Lung (tissue), 12 donors: ENCODE data around the gene PMPCA. TPM values are rescaled to one million over a fixed set of nuclear protein-coding genes. Genes with fewer than 3 reads are reported as not detected.

Source experiments
- ATAC-seq: fragments of 200-7000 bp; cut with Tn5 transposase; one replicate; pipeline ENCODE4 v1.9.1; 2020; ENCODE audit warnings: moderate number of reproducible peaks; ENCODE audit not compliant: insufficient read depth, low FRiP score
- DNase-seq, 3 donors: peaks; one replicate each; pipeline ENCODE4 v3.0.0-alpha.2; 2013 to 2017
- H3K27ac ChIP-seq, 2 donors: one replicate each; pipeline ENCODE4 v1.5.1; 2013; ENCODE audit warnings: mild to moderate bottlenecking in 2 of 2, moderate library complexity in 2 of 2, control low read depth in 1 of 2, inconsistent platforms in 1 of 2, low read depth in 1 of 2, low read length in 1 of 2
- H3K27me3 ChIP-seq, 3 donors: one replicate each; pipeline ENCODE4 v1.5.1; 2013; ENCODE audit warnings: low read length in 2 of 3; ENCODE audit not compliant: control insufficient read depth in 3 of 3, insufficient read depth in 3 of 3
- H3K36me3 ChIP-seq, 4 donors: one replicate each; pipeline ENCODE4 v1.5.1; 2013; ENCODE audit warnings: low read length in 4 of 4, mild to moderate bottlenecking in 1 of 4, moderate library complexity in 1 of 4; ENCODE audit not compliant: control insufficient read depth in 4 of 4, insufficient read depth in 4 of 4
- H3K4me1 ChIP-seq, 5 donors: one replicate each; pipeline ENCODE4 v1.5.1; 2013; ENCODE audit warnings: low read length in 5 of 5, mild to moderate bottlenecking in 2 of 5, moderate library complexity in 1 of 5; ENCODE audit not compliant: control insufficient read depth in 5 of 5, insufficient read depth in 5 of 5
- H3K4me3 ChIP-seq: one replicate; pipeline ENCODE4 v1.5.1; 2013; ENCODE audit warnings: mild to moderate bottlenecking, control low read depth, moderate library complexity
- H3K9ac ChIP-seq, 2 donors: one replicate each; pipeline ENCODE4 v1.5.1; 2013; ENCODE audit warnings: low read length in 2 of 2, control low read depth in 1 of 2; ENCODE audit not compliant: insufficient read depth in 1 of 2
- H3K9me3 ChIP-seq, 4 donors: one replicate each; pipeline ENCODE4 v1.5.1; 2013; ENCODE audit warnings: low read length in 3 of 4, mild to moderate bottlenecking in 1 of 4, moderate library complexity in 1 of 4; ENCODE audit not compliant: control insufficient read depth in 4 of 4, insufficient read depth in 3 of 4
- CTCF ChIP-seq: IDR thresholded peaks from 2 replicates; pipeline ENCODE4 v1.5.1; 2012; ENCODE audit warnings: mild to moderate bottlenecking; ENCODE audit errors: control extremely low read depth, extremely low read depth
- WGBS, 2 donors: extraction: QIAGEN DNeasy Blood & Tissue Kit; methylation state at CpG; one replicate each; pipeline ENCODE4 v1.1.7; 2013; 5-methylcytosine and 5-hydroxymethylcytosine counted together
- polyA plus RNA-seq, 2 donors: library from polyadenylated mRNA; stranded (reverse); fragments of 200-250 nt; gene quantifications; one replicate each; pipeline ENCODE4 v1.2.1, GENCODE V29; 2013
- total RNA-seq, 2 donors: library from RNA; depleted of rRNA in 1 of 2; stranded (reverse); fragments of >200 nt in 1 of 2; gene quantifications; one replicate each; pipeline ENCODE4 v1.2.1, GENCODE V29; 2014 to 2021
- donor health status: control.
- donor health status: control.
- donor health status: Bipolar disorder and iron deficiency.
- donor health status: healthy.
- donor health status: DM: yes; HTN: yes; CAD: no.

Gene PMPCA
- total and polyA plus RNA-seq, 4 donors: 26.5 to 46.7 (median 40.5) TPM

GRCh38 chr9:136375096-136375495 lies 35.4 kb upstream of the PMPCA start:
- H3K4me1 ChIP-seq: peaks cover 0 to 19% (median 6%) of the 10 kb centered on the region in 5 donors
- no peak overlapping the region for H3K4me3 ChIP-seq
- no peak overlapping the region for H3K9ac ChIP-seq
- DNase-seq (no peak), ATAC-seq (no peak)
- TF ChIP-seq CTCF: no peak
- no peaks in the 10 kb centered on the region for H3K27me3 ChIP-seq
- no peak overlapping the region for H3K27ac ChIP-seq
- H3K9me3 ChIP-seq: no peaks in the 10 kb centered on the region
- WGBS, 2 donors: 92 to 94% methylated on average over 12 of the region's 12 CpGs
- H3K36me3 ChIP-seq: peaks cover 0 to 21% (median 4%) of the 10 kb centered on the region in 4 donors

GRCh38 chr9:136376457-136376856 lies 34.0 kb upstream of the PMPCA start:
- ATAC-seq (no peak), DNase-seq (no peak)
- 78 to 80% methylated on average over 8 of the region's 8 CpGs for WGBS, 2 donors
- Histone ChIP-seq H3K27ac (no peak overlapping the region), H3K9ac (no peak overlapping the region), H3K9me3 (no peaks in the 10 kb centered on the region), H3K36me3 (peaks cover 0 to 34% (median 4%) of the 10 kb centered on the region in 4 donors), H3K27me3 (no peaks in the 10 kb centered on the region), H3K4me1 (peaks cover 0 to 19% (median 6%) of the 10 kb centered on the region in 5 donors), H3K4me3 (no peak overlapping the region)
- no peak for TF ChIP-seq CTCF

- no peaks in the 10 kb centered on the region for H3K27me3 ChIP-seq
- DNase-seq (no peak), ATAC-seq (no peak)
- no peak overlapping the region for H3K9ac ChIP-seq
- no peak overlapping the region for H3K27ac ChIP-seq
- no peak overlapping the region for H3K4me3 ChIP-seq
- TF ChIP-seq CTCF: no peak
- H3K9me3 ChIP-seq: no peaks in the 10 kb centered on the region
- WGBS, 2 donors: 74 to 82% methylated on average over 31 to 32 of the region's 32 CpGs
- peaks cover 0 to 44% (median 4%) of the 10 kb centered on the region in 4 donors for H3K36me3 ChIP-seq
- peaks cover 0 to 13% (median 3%) of the 10 kb centered on the region in 5 donors for H3K4me1 ChIP-seq
Measured at GRCh38 chr9:136377341-136378169, 32.9 kb upstream of the PMPCA start.
